ENCODE data around the gene PTPRG.

PTPRG gene

DNA sequence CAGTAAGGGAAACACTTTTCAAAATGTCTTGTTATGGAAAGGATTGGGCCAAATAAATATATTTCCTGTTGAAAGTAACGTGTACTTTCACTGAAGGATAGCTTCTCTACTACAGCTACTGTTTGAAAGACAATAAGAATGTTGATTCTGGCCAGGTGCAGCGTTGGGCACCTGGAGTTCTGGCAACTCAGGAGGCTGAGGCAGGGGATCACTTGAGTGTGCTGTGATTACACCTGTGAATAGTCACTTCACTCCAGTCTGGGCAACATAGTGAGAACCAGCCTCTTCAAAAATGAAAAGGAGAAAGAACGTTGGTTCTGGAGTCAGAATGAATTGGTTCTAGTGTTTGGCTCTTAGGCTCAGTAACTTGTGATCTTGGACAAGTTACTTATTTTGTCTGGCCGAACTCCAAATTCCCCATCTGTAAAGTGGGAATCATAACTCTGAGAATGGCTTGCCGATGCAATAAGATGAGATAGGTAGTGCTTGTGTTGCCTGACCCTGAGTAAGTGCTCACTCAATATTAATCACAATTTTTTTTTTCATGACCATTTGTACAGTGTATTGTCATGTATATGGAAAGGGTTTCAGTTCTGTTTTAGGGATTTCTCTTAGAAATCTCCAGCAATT, 310.8 kb downstream of the PTPRG start:
- no peak overlapping the region for H3K4me2 ChIP-seq (ENCODE audit: low read depth, low read length, poor library complexity, severe bottlenecking)
- TF ChIP-seq, protein P1, sequence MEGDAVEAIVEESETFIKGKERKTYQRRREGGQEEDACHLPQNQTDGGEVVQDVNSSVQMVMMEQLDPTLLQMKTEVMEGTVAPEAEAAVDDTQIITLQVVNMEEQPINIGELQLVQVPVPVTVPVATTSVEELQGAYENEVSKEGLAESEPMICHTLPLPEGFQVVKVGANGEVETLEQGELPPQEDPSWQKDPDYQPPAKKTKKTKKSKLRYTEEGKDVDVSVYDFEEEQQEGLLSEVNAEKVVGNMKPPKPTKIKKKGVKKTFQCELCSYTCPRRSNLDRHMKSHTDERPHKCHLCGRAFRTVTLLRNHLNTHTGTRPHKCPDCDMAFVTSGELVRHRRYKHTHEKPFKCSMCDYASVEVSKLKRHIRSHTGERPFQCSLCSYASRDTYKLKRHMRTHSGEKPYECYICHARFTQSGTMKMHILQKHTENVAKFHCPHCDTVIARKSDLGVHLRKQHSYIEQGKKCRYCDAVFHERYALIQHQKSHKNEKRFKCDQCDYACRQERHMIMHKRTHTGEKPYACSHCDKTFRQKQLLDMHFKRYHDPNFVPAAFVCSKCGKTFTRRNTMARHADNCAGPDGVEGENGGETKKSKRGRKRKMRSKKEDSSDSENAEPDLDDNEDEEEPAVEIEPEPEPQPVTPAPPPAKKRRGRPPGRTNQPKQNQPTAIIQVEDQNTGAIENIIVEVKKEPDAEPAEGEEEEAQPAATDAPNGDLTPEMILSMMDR (conservative IDR thresholded peaks at IDR 0.05; ENCODE audit: low read length) = no peak
- no peak for TF ChIP-seq EZH2phosphoT487 (IDR thresholded peaks at IDR 0.05; ENCODE audit: borderline replicate concordance)
- no peak overlapping the region for H2AFZ ChIP-seq (ENCODE audit: low read length)
- H3K27me3 ChIP-seq (ENCODE audit: insufficient read depth, low read length, poor library complexity, severe bottlenecking) = peaks cover 9% of the 10 kb centered on the region
- H3K4me3 ChIP-seq (ENCODE audit: low read length, poor library complexity, severe bottlenecking) = no peak overlapping the region
- H3K9me3 ChIP-seq (ENCODE audit: insufficient read depth, low read depth, low read length) = no peaks in the 10 kb centered on the region
- H3K4me1 ChIP-seq (ENCODE audit: insufficient read depth, low read length, poor library complexity, severe bottlenecking) = peaks cover 16% of the 10 kb centered on the region
- no peaks in the 10 kb centered on the region for H3K36me3 ChIP-seq (ENCODE audit: insufficient read depth, low read length)
- H3K9me2 ChIP-seq (replicated peaks; ENCODE audit: low read depth, low read length) = no peaks in the 10 kb centered on the region
- H3K79me2 ChIP-seq (ENCODE audit: insufficient read depth, low read length) = no peaks in the 10 kb centered on the region
- H4K20me1 ChIP-seq (ENCODE audit: insufficient read depth, low read length, poor library complexity, severe bottlenecking) = peaks cover 16% of the 10 kb centered on the region
- no peaks in the 10 kb centered on the region for H3F3A ChIP-seq (ENCODE audit: low read depth)
- no peak overlapping the region for H3K9ac ChIP-seq (ENCODE audit: low read depth, low read length, poor library complexity, severe bottlenecking)

DNA sequence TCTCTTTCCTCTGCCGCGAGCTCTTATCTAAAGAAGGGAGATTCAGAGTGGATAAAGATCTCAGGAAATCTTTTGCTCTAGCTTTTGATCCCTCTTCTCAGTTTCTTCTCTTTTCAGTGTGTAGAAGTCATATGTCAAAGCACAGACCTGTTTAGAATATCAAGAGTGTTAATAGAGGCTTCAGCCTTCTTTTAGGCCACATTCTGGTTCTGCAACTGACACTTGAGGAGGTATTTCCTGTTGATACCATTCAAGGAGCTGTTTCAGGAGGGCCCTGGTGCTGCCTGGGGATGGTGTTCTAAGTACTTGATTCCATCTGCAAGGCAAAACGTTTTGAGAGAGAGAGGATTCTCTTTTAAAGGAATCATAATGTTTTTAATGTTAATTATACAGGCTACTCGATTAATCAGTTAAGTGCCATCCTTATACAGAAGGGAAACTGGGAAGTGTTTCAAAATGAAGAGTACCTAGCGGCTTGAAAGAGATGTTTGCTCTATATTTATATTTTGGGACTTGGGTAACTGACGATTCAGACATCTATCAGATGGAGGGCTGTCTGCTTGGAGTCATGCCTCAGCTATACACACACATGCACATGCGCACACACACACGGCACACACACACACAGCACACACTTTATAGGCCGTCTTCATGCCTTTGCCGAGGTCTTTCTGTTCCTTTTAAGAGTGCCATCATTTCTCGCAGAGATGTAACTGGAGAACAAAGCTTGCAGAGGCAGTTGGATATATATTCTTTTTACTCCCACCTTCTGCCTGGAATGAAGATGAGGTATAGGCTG, 313.9 kb downstream of the PTPRG start:
- H3F3A ChIP-seq (ENCODE audit: low read depth) = no peaks in the 10 kb centered on the region
- H3K79me2 ChIP-seq (ENCODE audit: insufficient read depth, low read length) = no peaks in the 10 kb centered on the region
- peaks cover 31% of the 10 kb centered on the region for H3K27me3 ChIP-seq (ENCODE audit: insufficient read depth, low read length, poor library complexity, severe bottlenecking)
- peak overlapping the region; percentile 22 for H3K4me2 ChIP-seq (ENCODE audit: low read depth, low read length, poor library complexity, severe bottlenecking)
- H3K9ac ChIP-seq (ENCODE audit: low read depth, low read length, poor library complexity, severe bottlenecking) = no peak overlapping the region
- no peaks in the 10 kb centered on the region for H3K36me3 ChIP-seq (ENCODE audit: insufficient read depth, low read length)
- H3K4me3 ChIP-seq (ENCODE audit: low read length, poor library complexity, severe bottlenecking) = no peak overlapping the region
- no peaks in the 10 kb centered on the region for H3K9me3 ChIP-seq (ENCODE audit: insufficient read depth, low read depth, low read length)
- H3K4me1 ChIP-seq (ENCODE audit: insufficient read depth, low read length, poor library complexity, severe bottlenecking) = peaks cover 26% of the 10 kb centered on the region
- TF ChIP-seq EZH2phosphoT487 (IDR thresholded peaks at IDR 0.05; ENCODE audit: borderline replicate concordance) = no peak
- TF ChIP-seq, protein P1 (conservative IDR thresholded peaks at IDR 0.05; ENCODE audit: low read length) = no peak
- no peak overlapping the region for H2AFZ ChIP-seq (ENCODE audit: low read length)
- peaks cover 40% of the 10 kb centered on the region for H4K20me1 ChIP-seq (ENCODE audit: insufficient read depth, low read length, poor library complexity, severe bottlenecking)
- H3K9me2 ChIP-seq (replicated peaks; ENCODE audit: low read depth, low read length) = no peaks in the 10 kb centered on the region

DNA sequence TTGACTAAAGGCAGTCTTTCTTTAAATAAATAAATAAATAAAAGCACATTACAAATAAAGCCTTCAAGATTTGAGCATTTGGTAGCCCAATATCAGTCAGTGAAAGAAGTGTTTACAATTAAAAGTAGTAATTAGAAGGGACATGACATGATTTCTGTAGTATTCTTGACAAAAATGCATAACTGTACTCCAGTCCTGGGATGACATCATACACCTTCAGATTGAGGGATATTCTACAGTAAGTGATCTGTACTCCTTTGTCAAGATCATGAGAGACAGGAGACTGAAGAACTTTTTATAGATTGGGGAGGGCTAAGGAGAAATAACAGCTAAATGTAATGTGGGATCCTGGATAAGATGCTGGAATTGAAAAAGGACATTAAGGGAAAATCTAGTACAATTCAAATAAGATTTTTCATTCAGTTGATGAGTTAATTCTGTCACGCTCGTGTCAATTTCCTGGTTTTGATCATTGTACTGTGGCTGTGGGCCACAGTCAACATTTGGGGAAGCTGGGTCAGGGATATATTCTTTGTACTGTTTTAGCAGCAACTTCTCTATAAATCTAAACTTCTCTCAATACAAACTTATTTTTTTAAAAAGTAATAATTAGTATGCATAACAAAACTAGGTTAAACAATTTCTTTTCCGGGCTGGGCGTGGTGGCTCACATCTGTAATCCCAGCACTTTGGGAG, 314.8 kb downstream of the PTPRG start:
- no peak overlapping the region for H3K9ac ChIP-seq (ENCODE audit: low read depth, low read length, poor library complexity, severe bottlenecking)
- no peaks in the 10 kb centered on the region for H3F3A ChIP-seq (ENCODE audit: low read depth)
- H4K20me1 ChIP-seq (ENCODE audit: insufficient read depth, low read length, poor library complexity, severe bottlenecking) = peaks cover 40% of the 10 kb centered on the region
- H3K4me1 ChIP-seq (ENCODE audit: insufficient read depth, low read length, poor library complexity, severe bottlenecking) = peaks cover 26% of the 10 kb centered on the region
- no peak overlapping the region for H2AFZ ChIP-seq (ENCODE audit: low read length)
- no peaks in the 10 kb centered on the region for H3K36me3 ChIP-seq (ENCODE audit: insufficient read depth, low read length)
- peaks cover 37% of the 10 kb centered on the region for H3K27me3 ChIP-seq (ENCODE audit: insufficient read depth, low read length, poor library complexity, severe bottlenecking)
- no peak overlapping the region for H3K4me2 ChIP-seq (ENCODE audit: low read depth, low read length, poor library complexity, severe bottlenecking)
- no peaks in the 10 kb centered on the region for H3K9me2 ChIP-seq (replicated peaks; ENCODE audit: low read depth, low read length)
- H3K9me3 ChIP-seq (ENCODE audit: insufficient read depth, low read depth, low read length) = no peaks in the 10 kb centered on the region
- no peak overlapping the region for H3K4me3 ChIP-seq (ENCODE audit: low read length, poor library complexity, severe bottlenecking)
- H3K79me2 ChIP-seq (ENCODE audit: insufficient read depth, low read length) = no peaks in the 10 kb centered on the region
- TF ChIP-seq EZH2phosphoT487 (IDR thresholded peaks at IDR 0.05; ENCODE audit: borderline replicate concordance) = no peak
- TF ChIP-seq, protein P1 (conservative IDR thresholded peaks at IDR 0.05; ENCODE audit: low read length) = no peak

Measured in Loucy (cell line).